Measurements from ENCODE around the gene LMNB1. TPM values are rescaled to one million over a fixed set of nuclear protein-coding genes. Genes with fewer than 3 reads are reported as not detected.

The LMNB1 gene
- total and polyA plus RNA-seq, 2 of the 13 experiments (the other 11 are each of a cell fraction or from before 2014, with no cell fraction given), result 12.5 to 159 TPM

- no peaks in the 10 kb centered on the region for H3K79me2 ChIP-seq (ENCODE audit: insufficient read depth, low read length)
- no peaks in the 10 kb centered on the region; a peak in 1 of 5 replicates for H3K36me3 ChIP-seq (replicated peaks in 1 of 2; ENCODE audit: control insufficient read depth in 1 of 2, insufficient read depth in 2 of 2, low read length in 2 of 2)
- intact Hi-C loops (cut with micrococcal nuclease; ENCODE audit: unreplicated experiment), result no loop called here
- H3K4me3 ChIP-seq (replicated peaks in 1 of 3; ENCODE audit: insufficient read depth in 1 of 3, low read depth in 2 of 3, low read length in 3 of 3), result no peak overlapping the region
- ATAC-seq (no peak), FAIRE-seq (no peak), DNase-seq (ENCODE audit: low spot score) (no peak)
- no peaks in the 10 kb centered on the region for H3K9me3 ChIP-seq (ENCODE audit: low read length)
- H2AFZ ChIP-seq (ENCODE audit: low read length), result no peak overlapping the region
- TF ChIP-seq ZBTB49 (CRISPR knock-in tag; IDR thresholded peaks at IDR 0.05; ENCODE audit: borderline replicate concordance) (no peak), ZNF253 (CRISPR knock-in tag; IDR thresholded peaks at IDR 0.05; ENCODE audit: borderline replicate concordance) (no peak), SMYD3 (CRISPR knock-in tag; IDR thresholded peaks at IDR 0.05) (no peak), ZNF790 (CRISPR knock-in tag; IDR thresholded peaks at IDR 0.05; ENCODE audit: borderline replicate concordance) (no peak), ZNF687 (CRISPR knock-in tag; IDR thresholded peaks at IDR 0.05) (no peak), MEF2D (CRISPR knock-in tag; IDR thresholded peaks at IDR 0.05) (no peak), XBP1 (CRISPR knock-in tag; IDR thresholded peaks at IDR 0.05) (no peak), AKNA (CRISPR knock-in tag; IDR thresholded peaks at IDR 0.05; ENCODE audit: borderline replicate concordance) (no peak), KLF6 (CRISPR knock-in tag; IDR thresholded peaks at IDR 0.05) (no peak), ATM (IDR thresholded peaks at IDR 0.05; ENCODE audit: borderline replicate concordance) (no peak)
- in situ Hi-C loops (cut with HindIII; ENCODE audit: extremely low pct_ligation_motif_present, low pct_unique_long_range_greater_than_20kb), result no loop called here
- H3K27ac ChIP-seq (ENCODE audit: extremely low read length, insufficient read depth, low read length), result no peak overlapping the region
- H3K9ac ChIP-seq (ENCODE audit: insufficient read depth, low read depth, low read length), result no peak overlapping the region
- H3K27me3 ChIP-seq (ENCODE audit: control insufficient read depth in 1 of 2, insufficient read depth in 2 of 2, low read length in 2 of 2), result no peaks in the 10 kb centered on the region
- CTCF ChIA-PET (ENCODE audit: low intra/inter-chr PET ratio, low total read pairs), result no interaction called here
- POLR2A ChIA-PET, result no interaction called here
- H3K4me2 ChIP-seq (ENCODE audit: low read depth, low read length), result no peak overlapping the region
- no TSS peak for BruUV-seq (replicated peaks)
- 95% methylated on average over 4 of the region's 4 CpGs for WGBS (ENCODE audit: low lambda C conversion rate)
- no peaks in the 10 kb centered on the region for H3K4me1 ChIP-seq (ENCODE audit: insufficient read depth, low read length)
- no peaks in the 10 kb centered on the region for H4K20me1 ChIP-seq (ENCODE audit: insufficient read depth, low read length)
Measured at GRCh38 chr5:126852091-126852571, 75.2 kb downstream of the LMNB1 start.
